Body of pancreas (tissue), 4 donors: ENCODE measurements around the gene STX8. TPM values are rescaled to one million over a fixed set of nuclear protein-coding genes. Genes with fewer than 3 reads are reported as not detected.

ENCODE experiments used
- ATAC-seq: fragments of 150-250 bp; one replicate; pipeline ENCODE4 v1.9.1; 2016
- DNase-seq, 4 donors: peaks; one replicate each; pipeline ENCODE4 v3.0.0-alpha.2; 2019
- H3K27ac ChIP-seq, 4 donors: fragments of 200-600 bp; sonication (generic); 1 replicate in 3 of 4; 2 replicates in 1 of 4; pipeline versions ENCODE4 v1.5.1 to v1.6.1; 2016 to 2019; ENCODE audit warnings: mild to moderate bottlenecking in 1 of 4, mixed read lengths in 1 of 4, moderate library complexity in 1 of 4
- H3K27me3 ChIP-seq, 2 donors: fragments of 200-600 bp; sonication (generic); one replicate each; pipeline ENCODE4 v1.6.0; 2016; ENCODE audit warnings: mild to moderate bottlenecking in 1 of 2
- H3K36me3 ChIP-seq, 2 donors: fragments of 200-600 bp; sonication (generic); replicated peaks in 1 of 2; 2 replicates each; pipeline ENCODE4 v1.5.1; 2016; ENCODE audit warnings: low read depth in 2 of 2; ENCODE audit not compliant: insufficient read depth in 1 of 2
- H3K4me1 ChIP-seq: fragments of 200-600 bp; sonication (generic); one replicate; pipeline ENCODE4 v1.6.0; 2016
- H3K4me3 ChIP-seq, 2 donors: fragments of 200-600 bp; sonication (generic); 1 replicate in 1 of 2; 2 replicates in 1 of 2; pipeline ENCODE4 v1.5.1; 2016 to 2019
- H3K9me3 ChIP-seq, 3 donors: fragments of 200-600 bp; sonication (generic); 1 replicate in 2 of 3; 2 replicates in 1 of 3; pipeline ENCODE4 v1.5.1; 2016
- POLR2A ChIP-seq, 3 donors: fragments of 450-650 bp; IDR thresholded peaks; one replicate each; pipeline ENCODE4 v1.6.1; 2016; ENCODE audit warnings: antibody characterized with exemption in 3 of 3, mild to moderate bottlenecking in 2 of 3
- WGBS, 2 donors: methylation state at CpG; one replicate each; pipeline ENCODE4 v1.1.5; 2017; 5-methylcytosine and 5-hydroxymethylcytosine counted together
- intact Hi-C: fragments of 100-400 bp; cut with DNase I; formaldehyde crosslinking; loops from one replicate; pipeline ENCODE4 v1.15.1; 2023
- total RNA-seq, 2 donors: library from RNA; depleted of rRNA; stranded (reverse); fragments of >200 nt; gene quantifications; one replicate each; pipeline ENCODE4 v1.1.0, GENCODE V29; 2016
- TF ChIP-seq, protein P1 (sequence below), 7 experiments: fragments of 450-650 bp in 4 of 7; fragments of 200-600 bp in 3 of 7; sonication (generic) in 3 of 7; IDR thresholded peaks; one replicate each; pipeline ENCODE4 v1.5.1; 2016 to 2019; ENCODE audit warnings: antibody characterized with exemption in 7 of 7

Gene STX8
- total RNA-seq, 2 donors from 2014 or later = 32.2 to 37.6 TPM

- ATAC-seq (no peak), DNase-seq (no peak)
- Histone ChIP-seq H3K4me3 (no peak overlapping the region), H3K9me3 (no peaks in the 10 kb centered on the region), H3K27ac (no peak overlapping the region), H3K27me3 (no peaks in the 10 kb centered on the region), H3K4me1 (no peaks in the 10 kb centered on the region), H3K36me3 (no peaks in the 10 kb centered on the region)
- TF ChIP-seq POLR2A (IDR thresholded peaks at IDR 0.05) = no peak
- TF ChIP-seq, protein P1, sequence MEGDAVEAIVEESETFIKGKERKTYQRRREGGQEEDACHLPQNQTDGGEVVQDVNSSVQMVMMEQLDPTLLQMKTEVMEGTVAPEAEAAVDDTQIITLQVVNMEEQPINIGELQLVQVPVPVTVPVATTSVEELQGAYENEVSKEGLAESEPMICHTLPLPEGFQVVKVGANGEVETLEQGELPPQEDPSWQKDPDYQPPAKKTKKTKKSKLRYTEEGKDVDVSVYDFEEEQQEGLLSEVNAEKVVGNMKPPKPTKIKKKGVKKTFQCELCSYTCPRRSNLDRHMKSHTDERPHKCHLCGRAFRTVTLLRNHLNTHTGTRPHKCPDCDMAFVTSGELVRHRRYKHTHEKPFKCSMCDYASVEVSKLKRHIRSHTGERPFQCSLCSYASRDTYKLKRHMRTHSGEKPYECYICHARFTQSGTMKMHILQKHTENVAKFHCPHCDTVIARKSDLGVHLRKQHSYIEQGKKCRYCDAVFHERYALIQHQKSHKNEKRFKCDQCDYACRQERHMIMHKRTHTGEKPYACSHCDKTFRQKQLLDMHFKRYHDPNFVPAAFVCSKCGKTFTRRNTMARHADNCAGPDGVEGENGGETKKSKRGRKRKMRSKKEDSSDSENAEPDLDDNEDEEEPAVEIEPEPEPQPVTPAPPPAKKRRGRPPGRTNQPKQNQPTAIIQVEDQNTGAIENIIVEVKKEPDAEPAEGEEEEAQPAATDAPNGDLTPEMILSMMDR (IDR thresholded peaks at IDR 0.05) = no peak
- WGBS, 2 donors = 88 to 92% methylated on average over 14 of the region's 14 CpGs
- intact Hi-C loops = no loop called here
Observed at GRCh38 chr17:9285602-9286427, 289.8 kb downstream of the STX8 start.

GRCh38 chr17:9284884-9285283, 290.7 kb downstream of the STX8 start:
- intact Hi-C loops = no loop called here
- ATAC-seq = no peak
- Histone ChIP-seq H3K27me3 (no peaks in the 10 kb centered on the region), H3K36me3 (no peaks in the 10 kb centered on the region), H3K27ac (no peak overlapping the region), H3K4me3 (no peak overlapping the region), H3K9me3 (no peaks in the 10 kb centered on the region), H3K4me1 (no peaks in the 10 kb centered on the region)
- WGBS, 2 donors = 61 to 79% methylated on average over 4 of the region's 4 CpGs
- TF ChIP-seq, protein P1 (IDR thresholded peaks at IDR 0.05) = no peak
- DNase-seq = no peak

DNA sequence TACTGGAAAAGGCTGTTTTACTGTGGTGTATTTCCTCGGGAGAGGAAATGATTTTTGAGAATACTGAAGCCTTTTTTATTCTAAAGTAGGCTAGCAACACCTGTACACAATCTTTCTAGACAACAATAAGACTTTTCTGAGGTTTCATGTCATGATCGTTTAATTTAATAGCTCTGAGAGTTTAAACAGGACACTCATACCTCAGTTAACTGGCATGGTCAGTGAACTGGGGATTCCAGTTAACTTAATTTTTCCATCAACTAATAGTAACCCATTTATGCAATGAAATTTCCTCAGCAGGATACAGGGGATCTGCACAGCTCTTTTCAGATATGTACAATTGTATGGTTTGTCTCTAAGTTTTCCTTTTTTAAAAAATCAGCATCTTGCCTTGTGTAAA, 291.7 kb downstream of the STX8 start:
- Histone ChIP-seq H3K27me3 (no peaks in the 10 kb centered on the region), H3K36me3 (no peaks in the 10 kb centered on the region), H3K9me3 (no peaks in the 10 kb centered on the region), H3K4me1 (no peaks in the 10 kb centered on the region), H3K27ac (no peak overlapping the region), H3K4me3 (no peak overlapping the region)
- DNase-seq (no peak), ATAC-seq (no peak)
- 58 to 69% methylated on average over 2 of the region's 2 CpGs for WGBS, 2 donors
- no peak for TF ChIP-seq POLR2A (IDR thresholded peaks at IDR 0.05)
- TF ChIP-seq, protein P1 (IDR thresholded peaks at IDR 0.05) = no peak
- intact Hi-C loops = no loop called here

DNA sequence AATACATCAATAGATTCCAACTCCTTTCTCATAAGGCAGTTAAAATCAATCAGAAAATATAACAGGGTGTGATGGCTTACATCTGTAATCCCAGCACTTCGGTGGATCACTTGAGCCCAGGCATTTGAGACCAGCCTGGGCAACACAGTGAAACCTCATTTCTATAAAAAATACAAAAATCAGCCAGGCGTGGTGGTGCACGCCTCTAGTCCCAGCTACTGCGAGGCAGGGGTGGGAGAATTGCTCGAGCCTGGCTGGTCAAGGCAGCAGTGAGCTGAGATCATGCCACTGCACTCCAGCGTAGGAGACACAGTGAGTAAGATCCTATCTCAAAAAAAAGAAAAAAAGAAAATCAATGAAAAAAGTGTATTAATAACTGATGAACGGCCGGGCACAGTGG, 295.7 kb downstream of the STX8 start:
- H3K4me3 ChIP-seq = no peak overlapping the region
- no peak for DNase-seq
- no peaks in the 10 kb centered on the region for H3K27me3 ChIP-seq
- intact Hi-C loops = loop anchor here (10.0 kb wide), 1 partner anchor 285 kb away; no protein-coding TSS in a partner anchor
- H3K27ac ChIP-seq = no peak overlapping the region
- no peaks in the 10 kb centered on the region for H3K4me1 ChIP-seq
- H3K36me3 ChIP-seq = no peaks in the 10 kb centered on the region
- no peaks in the 10 kb centered on the region for H3K9me3 ChIP-seq
- ATAC-seq = no peak
- TF ChIP-seq, protein P1 (IDR thresholded peaks at IDR 0.05) = no peak
- TF ChIP-seq POLR2A (IDR thresholded peaks at IDR 0.05) = no peak
- 90 to 95% methylated on average over 8 of the region's 8 CpGs for WGBS, 2 donors

DNA sequence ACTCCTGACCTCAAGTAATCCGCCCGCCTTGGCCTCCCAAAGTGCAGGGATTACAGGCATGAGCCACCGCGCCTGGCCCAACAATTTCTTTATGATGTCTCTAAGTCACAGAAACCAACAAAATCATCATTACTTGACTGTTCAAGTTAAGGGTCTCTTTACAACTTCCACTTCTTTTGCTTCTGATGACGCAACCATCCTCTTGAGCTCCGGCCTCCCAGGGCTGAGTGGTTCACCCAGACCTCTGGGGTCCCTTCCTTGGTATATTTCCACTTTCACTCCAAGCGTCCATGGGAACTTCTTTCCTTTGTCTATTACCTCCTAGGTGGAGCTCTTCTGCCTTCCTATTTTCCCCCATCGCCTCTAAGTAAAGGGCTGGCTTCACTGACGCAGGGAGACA, 300.6 kb downstream of the STX8 start:
- no peak for ATAC-seq
- H3K36me3 ChIP-seq = no peaks in the 10 kb centered on the region
- 93 to 94% methylated on average over 8 to 9 of the region's 9 CpGs for WGBS, 2 donors
- H3K4me3 ChIP-seq = no peak overlapping the region
- no peaks in the 10 kb centered on the region for H3K9me3 ChIP-seq
- H3K4me1 ChIP-seq = no peaks in the 10 kb centered on the region
- H3K27me3 ChIP-seq = no peaks in the 10 kb centered on the region
- intact Hi-C loops = loop anchor here (10.0 kb wide), 1 partner anchor 280 kb away; no protein-coding TSS in a partner anchor
- no peak for DNase-seq
- no peak overlapping the region for H3K27ac ChIP-seq
- TF ChIP-seq, protein P1 (IDR thresholded peaks at IDR 0.05) = no peak
- no peak for TF ChIP-seq POLR2A (IDR thresholded peaks at IDR 0.05)
